ENCODE data around the gene FLT3.

GRCh38 chr13:27981006-27981708 is 119.2 kb downstream of the FLT3 start:
- TF ChIP-seq EP300 (IDR thresholded peaks at IDR 0.05) (no peak), POLR2A (IDR thresholded peaks at IDR 0.05) (no peak), CTCF (IDR thresholded peaks at IDR 0.05) (no peak), POLR2AphosphoS5 (IDR thresholded peaks at IDR 0.05) (no peak)
